ENCODE data around the gene UNC5CL. TPM values are rescaled to one million over a fixed set of nuclear protein-coding genes. Genes with fewer than 3 reads are reported as not detected.
A peak's percentile ranks its signal among the peaks of the same experiment; 100 is the strongest.

The UNC5CL gene
- total and polyA plus RNA-seq, 2 of the 8 experiments (the other 6 are each of a cell fraction or from before 2014, with no cell fraction given), result 1.3 to 1.7 TPM

DNA sequence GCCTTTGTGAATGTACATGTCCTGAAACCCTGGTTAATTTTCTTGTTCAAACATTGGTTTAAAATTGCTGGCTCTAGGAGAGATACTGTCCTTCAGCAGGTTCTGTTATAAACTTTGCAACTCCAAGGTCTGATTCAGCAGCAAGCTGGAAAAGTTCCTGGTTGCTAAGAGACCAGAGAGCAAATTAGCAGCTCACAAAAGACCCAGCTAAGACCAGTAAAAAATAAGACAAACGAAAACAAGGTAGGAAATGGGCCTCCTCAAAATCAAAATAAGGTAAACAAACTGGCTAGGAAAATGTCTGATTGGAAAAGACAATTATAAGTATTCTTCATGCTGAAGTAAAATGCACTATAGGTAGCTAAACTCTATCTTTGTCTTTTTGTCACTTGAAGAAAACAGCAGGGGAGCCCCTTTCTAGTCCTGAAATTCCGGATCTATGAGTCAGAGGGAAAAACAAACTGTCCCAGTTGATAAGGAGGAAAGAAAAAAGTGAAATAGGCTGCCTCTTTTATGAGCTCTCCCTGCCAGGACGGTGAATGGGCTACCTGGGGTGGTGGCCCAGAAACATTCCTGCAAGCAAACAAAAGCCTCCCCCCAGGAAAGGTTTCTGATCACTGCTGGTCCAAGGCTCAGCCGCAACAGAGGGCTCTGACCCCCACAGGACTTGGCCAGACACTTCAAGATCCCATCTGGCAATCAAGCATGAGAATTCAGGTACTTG, 41.6 kb downstream of the UNC5CL start (continued):
- TF ChIP-seq CTBP2 (IDR thresholded peaks at IDR 0.05; ENCODE audit: borderline replicate concordance, insufficient read depth, insufficient read length, low read length) (peak; percentile 95), EGR1 (IDR thresholded peaks at IDR 0.05; ENCODE audit: borderline replicate concordance, low read depth, low read length) (no peak), TEAD4 (IDR thresholded peaks at IDR 0.05; ENCODE audit: low read depth, low read length) (peak; percentile 89), ASH2L (IDR thresholded peaks at IDR 0.05; ENCODE audit: low read length) (peak; percentile 64), HDAC6 (IDR thresholded peaks at IDR 0.05; ENCODE audit: low read depth, low read length) (no peak), CBX8 (IDR thresholded peaks at IDR 0.05; ENCODE audit: borderline replicate concordance, low read depth, low read length) (no peak), TBP (IDR thresholded peaks at IDR 0.05; ENCODE audit: low read depth, low read length) (no peak), KDM4A (IDR thresholded peaks at IDR 0.05; ENCODE audit: low read depth, low read length, severe bottlenecking) (no peak), CEBPB (IDR thresholded peaks at IDR 0.05; ENCODE audit: low read depth, low read length) (no peak), BCL11A (IDR thresholded peaks at IDR 0.05; ENCODE audit: low read depth in 2 of 2, low read length in 2 of 2) (no peak), SP4 (IDR thresholded peaks at IDR 0.05; ENCODE audit: low read length) (0 out of 2 replicates have a peak, but pooled peaks have one; percentile 53), JUND (IDR thresholded peaks at IDR 0.05; ENCODE audit: low read length) (peak; percentile 99), POLR2A (IDR thresholded peaks at IDR 0.05; ENCODE audit: control extremely low read depth in 1 of 2, low read depth in 2 of 2, low read length in 2 of 2) (peak in 1 of 2 experiments; percentile 6; a peak in 1 of 3 replicates), KDM1A (IDR thresholded peaks at IDR 0.05; ENCODE audit: borderline replicate concordance, low read length) (peak; percentile 73; the same call in 1 of the 2 replicates), HDAC2 (IDR thresholded peaks at IDR 0.05; ENCODE audit: borderline replicate concordance in 1 of 2, low read depth in 2 of 2, low read length in 2 of 2) (peak; percentile 58 to 80; a peak in 1 of 4 replicates), SRF (IDR thresholded peaks at IDR 0.05; ENCODE audit: low read depth, low read length) (no peak)
- TF ChIP-seq, protein P1, sequence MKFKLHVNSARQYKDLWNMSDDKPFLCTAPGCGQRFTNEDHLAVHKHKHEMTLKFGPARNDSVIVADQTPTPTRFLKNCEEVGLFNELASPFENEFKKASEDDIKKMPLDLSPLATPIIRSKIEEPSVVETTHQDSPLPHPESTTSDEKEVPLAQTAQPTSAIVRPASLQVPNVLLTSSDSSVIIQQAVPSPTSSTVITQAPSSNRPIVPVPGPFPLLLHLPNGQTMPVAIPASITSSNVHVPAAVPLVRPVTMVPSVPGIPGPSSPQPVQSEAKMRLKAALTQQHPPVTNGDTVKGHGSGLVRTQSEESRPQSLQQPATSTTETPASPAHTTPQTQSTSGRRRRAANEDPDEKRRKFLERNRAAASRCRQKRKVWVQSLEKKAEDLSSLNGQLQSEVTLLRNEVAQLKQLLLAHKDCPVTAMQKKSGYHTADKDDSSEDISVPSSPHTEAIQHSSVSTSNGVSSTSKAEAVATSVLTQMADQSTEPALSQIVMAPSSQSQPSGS (IDR thresholded peaks at IDR 0.05; ENCODE audit: low read length), result peak; percentile 61; the same call in 1 of the 2 replicates
- TF ChIP-seq, protein P2, sequence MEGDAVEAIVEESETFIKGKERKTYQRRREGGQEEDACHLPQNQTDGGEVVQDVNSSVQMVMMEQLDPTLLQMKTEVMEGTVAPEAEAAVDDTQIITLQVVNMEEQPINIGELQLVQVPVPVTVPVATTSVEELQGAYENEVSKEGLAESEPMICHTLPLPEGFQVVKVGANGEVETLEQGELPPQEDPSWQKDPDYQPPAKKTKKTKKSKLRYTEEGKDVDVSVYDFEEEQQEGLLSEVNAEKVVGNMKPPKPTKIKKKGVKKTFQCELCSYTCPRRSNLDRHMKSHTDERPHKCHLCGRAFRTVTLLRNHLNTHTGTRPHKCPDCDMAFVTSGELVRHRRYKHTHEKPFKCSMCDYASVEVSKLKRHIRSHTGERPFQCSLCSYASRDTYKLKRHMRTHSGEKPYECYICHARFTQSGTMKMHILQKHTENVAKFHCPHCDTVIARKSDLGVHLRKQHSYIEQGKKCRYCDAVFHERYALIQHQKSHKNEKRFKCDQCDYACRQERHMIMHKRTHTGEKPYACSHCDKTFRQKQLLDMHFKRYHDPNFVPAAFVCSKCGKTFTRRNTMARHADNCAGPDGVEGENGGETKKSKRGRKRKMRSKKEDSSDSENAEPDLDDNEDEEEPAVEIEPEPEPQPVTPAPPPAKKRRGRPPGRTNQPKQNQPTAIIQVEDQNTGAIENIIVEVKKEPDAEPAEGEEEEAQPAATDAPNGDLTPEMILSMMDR (IDR thresholded peaks at IDR 0.05; ENCODE audit: control extremely low read depth in 1 of 3, insufficient read depth in 1 of 3, low read depth in 1 of 3, low read length in 3 of 3), result no peak
- TF ChIP-seq, protein P3, sequence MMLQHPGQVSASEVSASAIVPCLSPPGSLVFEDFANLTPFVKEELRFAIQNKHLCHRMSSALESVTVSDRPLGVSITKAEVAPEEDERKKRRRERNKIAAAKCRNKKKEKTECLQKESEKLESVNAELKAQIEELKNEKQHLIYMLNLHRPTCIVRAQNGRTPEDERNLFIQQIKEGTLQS (IDR thresholded peaks at IDR 0.05; ENCODE audit: insufficient read depth, low read depth, low read length), result 0 out of 2 replicates have a peak, but pooled peaks have one; percentile 17

Data from H1 (cell line).